Neural cell (in vitro differentiated cells): ENCODE data around the gene RBM20. TPM values are rescaled to one million over a fixed set of nuclear protein-coding genes. Genes with fewer than 3 reads are reported as not detected.

Experiments
- H2AFZ ChIP-seq: fragments of 200-600, 300-800 bp; sonication (generic), shearing (Covaris generic); 2 replicates; pipeline ENCODE4 v1.6.0; 2014; ENCODE audit warnings: low read depth, mild to moderate bottlenecking, antibody characterized with exemption, low read length, moderate library complexity
- H3F3A ChIP-seq: fragments of 200-600 bp; shearing (Covaris generic); 2 replicates; pipeline ENCODE4 v1.6.1; 2016; ENCODE audit warnings: mild to moderate bottlenecking, moderate library complexity, mixed read lengths, antibody characterized with exemption, low read length; ENCODE audit not compliant: insufficient read depth, poor library complexity, severe bottlenecking
- H3K27ac ChIP-seq: fragments of 200-600, 300-800 bp; sonication (generic), shearing (Covaris generic); 2 replicates; pipeline ENCODE4 v1.5.1; 2014; ENCODE audit warnings: mild to moderate bottlenecking, low read length, moderate library complexity
- H3K27me3 ChIP-seq: fragments of 300-800, 200-600 bp; sonication (generic), shearing (Covaris generic); 2 replicates; pipeline ENCODE4 v1.6.0; 2014; ENCODE audit warnings: mild to moderate bottlenecking, low read depth, low read length, moderate library complexity; ENCODE audit not compliant: insufficient read depth
- H3K36me3 ChIP-seq: fragments of 300-800, 200-600 bp; sonication (generic), shearing (Covaris generic); 2 replicates; pipeline ENCODE4 v1.5.1; 2014; ENCODE audit warnings: mild to moderate bottlenecking, antibody characterized with exemption, low read length, moderate library complexity; ENCODE audit not compliant: insufficient read depth
- H3K4me2 ChIP-seq: fragments of 300-800, 200-600 bp; sonication (generic), shearing (Covaris generic); 2 replicates; pipeline ENCODE4 v1.6.0; 2014; ENCODE audit warnings: mild to moderate bottlenecking, low read length
- H3K4me3 ChIP-seq: fragments of 300-800, 200-600 bp; sonication (generic), shearing (Covaris generic); 2 replicates; pipeline ENCODE4 v1.5.1; 2014; ENCODE audit warnings: mild to moderate bottlenecking, low read length, moderate library complexity
- H3K79me2 ChIP-seq: fragments of 200-600 bp; shearing (Covaris generic); replicated peaks from 2 replicates; pipeline ENCODE4 v1.6.0; 2014; ENCODE audit warnings: mild to moderate bottlenecking, low read length, moderate library complexity; ENCODE audit not compliant: insufficient read depth
- H3K9ac ChIP-seq: fragments of 300-800, 200-600 bp; sonication (generic), shearing (Covaris generic); 2 replicates; pipeline ENCODE4 v1.6.1; 2016; ENCODE audit warnings: mild to moderate bottlenecking, low read length, mixed read lengths
- H3K9me2 ChIP-seq: fragments of 200-600 bp; shearing (Covaris generic); 2 replicates; pipeline ENCODE4 v1.6.1; 2016; ENCODE audit warnings: mild to moderate bottlenecking, low read length, mixed read lengths; ENCODE audit not compliant: insufficient read depth
- H3K9me3 ChIP-seq: fragments of 200-600, 300-800 bp; sonication (generic), shearing (Covaris generic); 2 replicates; pipeline ENCODE4 v1.6.1; 2016; ENCODE audit warnings: mild to moderate bottlenecking, mixed run types, low read length, moderate library complexity, mixed read lengths
- H4K20me1 ChIP-seq: fragments of 200-600 bp; shearing (Covaris generic); 2 replicates; pipeline ENCODE4 v1.6.1; 2016; ENCODE audit warnings: mild to moderate bottlenecking, mixed run types; ENCODE audit not compliant: insufficient read depth
- EP300 ChIP-seq: fragments of 450-650 bp; conservative IDR thresholded peaks from 2 replicates; pipeline ENCODE4 v1.6.1; 2014; ENCODE audit warnings: antibody characterized with exemption, mild to moderate bottlenecking, moderate library complexity; ENCODE audit not compliant: poor library complexity, severe bottlenecking
- EZH2 ChIP-seq: fragments of 200-600, 300-800 bp; shearing (Covaris generic), sonication (generic); IDR thresholded peaks from 2 replicates; pipeline ENCODE4 v1.6.1; 2014; ENCODE audit warnings: antibody characterized with exemption, low read length, borderline replicate concordance, mild to moderate bottlenecking; ENCODE audit not compliant: insufficient read depth, poor library complexity, severe bottlenecking
- MXI1 ChIP-seq: fragments of 450-650 bp; conservative IDR thresholded peaks from 2 replicates; pipeline ENCODE4 v1.6.1; 2014; ENCODE audit warnings: antibody characterized with exemption, mild to moderate bottlenecking; ENCODE audit not compliant: poor library complexity, severe bottlenecking
- POLR2AphosphoS5 ChIP-seq: IDR thresholded peaks from 2 replicates; pipeline ENCODE4 v1.6.1; 2012
- RAD21 ChIP-seq: fragments of 450-650 bp; conservative IDR thresholded peaks from 2 replicates; pipeline ENCODE4 v1.6.1; 2014; ENCODE audit warnings: antibody characterized with exemption, mild to moderate bottlenecking, moderate library complexity
- REST ChIP-seq: IDR thresholded peaks from 2 replicates; pipeline ENCODE4 v1.6.1; 2012; ENCODE audit warnings: borderline replicate concordance
- SMC3 ChIP-seq: fragments of 450-650 bp; conservative IDR thresholded peaks from 2 replicates; pipeline ENCODE4 v1.6.1; 2014; ENCODE audit warnings: antibody characterized with exemption, mild to moderate bottlenecking, moderate library complexity; ENCODE audit not compliant: poor library complexity
- TAF1 ChIP-seq: IDR thresholded peaks from 2 replicates; pipeline ENCODE4 v1.6.1; 2012; ENCODE audit warnings: low read depth
- polyA plus RNA-seq: library from polyadenylated mRNA; depleted of rRNA; stranded (reverse); fragments of >200 nt; gene quantifications from 2 replicates; pipeline ENCODE4 v1.2.3, GENCODE V29; 2014
- TF ChIP-seq, protein P1 (sequence below): fragments of 450-650 bp; IDR thresholded peaks from 2 replicates; pipeline ENCODE4 v1.5.1; 2014; ENCODE audit warnings: antibody characterized with exemption, mild to moderate bottlenecking, moderate library complexity; ENCODE audit not compliant: poor library complexity, severe bottlenecking

RBM20 gene
- polyA plus RNA-seq, 1 donor from 2014 or later = 0.07 TPM

DNA sequence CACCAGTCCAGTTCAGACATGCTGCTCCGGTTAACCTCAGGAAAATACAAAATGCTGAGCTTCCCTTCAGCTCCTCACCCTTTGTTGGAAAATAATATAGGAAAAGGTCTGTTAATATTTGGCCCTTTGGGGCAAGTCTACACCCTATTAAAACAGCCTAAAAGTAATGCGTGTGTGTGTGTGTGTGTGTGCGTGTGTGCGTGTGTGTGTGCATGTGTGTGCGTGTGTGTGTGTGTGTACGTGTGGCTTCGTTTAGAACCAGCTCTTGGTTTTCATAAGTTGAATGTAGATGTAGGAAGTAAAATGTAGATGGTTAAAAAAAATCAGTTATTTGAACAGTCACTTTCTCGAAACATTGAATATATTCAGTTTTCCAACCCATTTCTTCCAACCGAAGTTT, 166.5 kb downstream of the RBM20 start:
- no peaks in the 10 kb centered on the region for H3K36me3 ChIP-seq
- H2AFZ ChIP-seq = no peak overlapping the region
- no peak overlapping the region for H3K27ac ChIP-seq
- TF ChIP-seq TAF1 (no peak), EZH2 (no peak), SMC3 (no peak), RAD21 (no peak), EP300 (no peak), POLR2AphosphoS5 (no peak), MXI1 (no peak), REST (no peak)
- TF ChIP-seq, protein P1, sequence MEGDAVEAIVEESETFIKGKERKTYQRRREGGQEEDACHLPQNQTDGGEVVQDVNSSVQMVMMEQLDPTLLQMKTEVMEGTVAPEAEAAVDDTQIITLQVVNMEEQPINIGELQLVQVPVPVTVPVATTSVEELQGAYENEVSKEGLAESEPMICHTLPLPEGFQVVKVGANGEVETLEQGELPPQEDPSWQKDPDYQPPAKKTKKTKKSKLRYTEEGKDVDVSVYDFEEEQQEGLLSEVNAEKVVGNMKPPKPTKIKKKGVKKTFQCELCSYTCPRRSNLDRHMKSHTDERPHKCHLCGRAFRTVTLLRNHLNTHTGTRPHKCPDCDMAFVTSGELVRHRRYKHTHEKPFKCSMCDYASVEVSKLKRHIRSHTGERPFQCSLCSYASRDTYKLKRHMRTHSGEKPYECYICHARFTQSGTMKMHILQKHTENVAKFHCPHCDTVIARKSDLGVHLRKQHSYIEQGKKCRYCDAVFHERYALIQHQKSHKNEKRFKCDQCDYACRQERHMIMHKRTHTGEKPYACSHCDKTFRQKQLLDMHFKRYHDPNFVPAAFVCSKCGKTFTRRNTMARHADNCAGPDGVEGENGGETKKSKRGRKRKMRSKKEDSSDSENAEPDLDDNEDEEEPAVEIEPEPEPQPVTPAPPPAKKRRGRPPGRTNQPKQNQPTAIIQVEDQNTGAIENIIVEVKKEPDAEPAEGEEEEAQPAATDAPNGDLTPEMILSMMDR = no peak
- no peaks in the 10 kb centered on the region for H3K9me3 ChIP-seq
- H3K9ac ChIP-seq = no peak overlapping the region
- H3K4me2 ChIP-seq = no peak overlapping the region
- no peak overlapping the region for H3K4me3 ChIP-seq
- H3K9me2 ChIP-seq = no peaks in the 10 kb centered on the region
- H3K27me3 ChIP-seq = no peaks in the 10 kb centered on the region
- no peaks in the 10 kb centered on the region for H3F3A ChIP-seq
- no peaks in the 10 kb centered on the region for H3K79me2 ChIP-seq
- H4K20me1 ChIP-seq = no peaks in the 10 kb centered on the region

DNA sequence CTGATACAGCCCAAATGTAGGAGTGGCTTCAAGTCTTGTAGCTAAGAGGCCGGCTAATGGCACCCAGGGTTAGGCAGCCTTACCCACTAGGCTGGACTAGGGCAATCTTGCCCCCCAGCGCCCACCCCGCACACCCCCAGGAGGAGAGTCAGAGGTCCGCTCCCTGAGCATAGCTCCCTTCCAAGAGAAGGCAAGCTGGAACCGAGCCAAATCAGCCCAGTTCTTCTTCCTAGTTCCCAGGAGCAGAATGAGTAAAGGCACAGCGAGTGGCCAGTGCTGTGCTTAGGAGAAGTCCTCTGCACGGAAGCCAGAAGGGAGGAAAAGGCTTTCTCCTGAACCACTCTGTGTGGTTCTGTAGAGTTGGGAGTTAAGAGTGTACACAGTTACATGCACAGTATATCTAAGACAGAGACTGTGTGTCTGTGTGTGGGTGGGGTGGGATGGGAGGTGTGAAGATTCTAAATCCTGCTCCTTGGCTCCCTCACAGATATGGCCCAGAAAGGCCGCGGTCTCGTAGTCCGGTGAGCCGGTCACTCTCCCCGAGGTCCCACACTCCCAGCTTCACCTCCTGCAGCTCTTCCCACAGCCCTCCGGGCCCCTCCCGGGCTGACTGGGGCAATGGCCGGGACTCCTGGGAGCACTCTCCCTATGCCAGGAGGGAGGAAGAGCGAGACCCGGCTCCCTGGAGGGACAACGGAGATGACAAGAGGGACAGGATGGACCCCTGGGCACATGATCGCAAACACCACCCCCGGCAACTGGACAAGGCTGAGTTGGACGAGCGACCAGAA, 167.8 kb downstream of the RBM20 start:
- no peaks in the 10 kb centered on the region for H3K9me2 ChIP-seq
- H3K79me2 ChIP-seq = no peaks in the 10 kb centered on the region
- no peak overlapping the region for H3K9ac ChIP-seq
- H3K27me3 ChIP-seq = no peaks in the 10 kb centered on the region
- H3K9me3 ChIP-seq = no peaks in the 10 kb centered on the region
- no peaks in the 10 kb centered on the region for H4K20me1 ChIP-seq
- no peak overlapping the region for H3K27ac ChIP-seq
- no peak overlapping the region for H3K4me3 ChIP-seq
- H3K36me3 ChIP-seq = no peaks in the 10 kb centered on the region
- H3F3A ChIP-seq = no peaks in the 10 kb centered on the region
- no peak overlapping the region for H2AFZ ChIP-seq
- TF ChIP-seq MXI1 = no peak
- no peak for TF ChIP-seq RAD21
- no peak for TF ChIP-seq TAF1
- TF ChIP-seq, protein P1 = no peak
- no peak for TF ChIP-seq EP300
- TF ChIP-seq POLR2AphosphoS5 = no peak
- no peak overlapping the region for H3K4me2 ChIP-seq
